HepG2 (cell line): ENCODE measurements around the gene DAD1.

Source experiments
- BCL3 ChIP-seq: sonication (generic); formaldehyde crosslinking; IDR thresholded peaks from 2 replicates; pipeline ENCODE4 v1.5.1; 2020; ENCODE audit warnings: mild to moderate bottlenecking, missing genetic modification reagents, moderate library complexity
- BHLHE40 ChIP-seq: IDR thresholded peaks from 2 replicates; pipeline ENCODE4 v1.6.1; 2011; ENCODE audit warnings: low read length, improper control_type of control experiment
- CTCF ChIP-seq: sonication (generic); formaldehyde crosslinking; IDR thresholded peaks from 2 replicates; pipeline ENCODE4 v1.5.0; 2020; ENCODE audit warnings: mild to moderate bottlenecking, missing genetic modification reagents, moderate library complexity
- FOXA1 ChIP-seq, 2 experiments: fragments of 450-650 bp in 1 of 2; sonication (generic) in 1 of 2; formaldehyde crosslinking in 1 of 2; IDR thresholded peaks; 2 replicates each; pipeline versions ENCODE4 v1.4.0 to v1.6.1; 2016 to 2020; ENCODE audit warnings: missing genetic modification reagents in 1 of 2
- MED1 ChIP-seq: sonication (generic); formaldehyde crosslinking; IDR thresholded peaks from 2 replicates; pipeline ENCODE4 v1.4.0; 2020; ENCODE audit warnings: missing genetic modification reagents
- MXD1 ChIP-seq: sonication (generic); formaldehyde crosslinking; IDR thresholded peaks from 2 replicates; pipeline ENCODE4 v1.4.0; 2020; ENCODE audit warnings: mild to moderate bottlenecking, missing genetic modification reagents
- NFKBIZ ChIP-seq: IDR thresholded peaks from 2 replicates; pipeline ENCODE4 v1.6.1; 2018; ENCODE audit warnings: missing genetic modification reagents, missing compliant biosample characterization
- NR2C2 ChIP-seq: sonication (generic); formaldehyde crosslinking; IDR thresholded peaks from 2 replicates; pipeline ENCODE4 v1.4.0; 2020; ENCODE audit warnings: missing genetic modification reagents, mild to moderate bottlenecking, moderate library complexity, borderline replicate concordance
- RAD21 ChIP-seq: fragments of 450-650 bp; formaldehyde crosslinking; IDR thresholded peaks from 2 replicates; pipeline ENCODE4 v1.5.0; 2020; ENCODE audit warnings: mild to moderate bottlenecking
- ZBTB26 ChIP-seq: IDR thresholded peaks from 2 replicates; pipeline ENCODE4 v1.6.1; 2016; ENCODE audit warnings: missing compliant biosample characterization, missing genetic modification reagents, borderline replicate concordance
- ZNF232 ChIP-seq: sonication (generic); formaldehyde crosslinking; IDR thresholded peaks from 2 replicates; pipeline ENCODE4 v1.4.0; 2020; ENCODE audit warnings: missing genetic modification reagents, borderline replicate concordance
- ZNF773 ChIP-seq: sonication (generic); formaldehyde crosslinking; IDR thresholded peaks from 2 replicates; pipeline ENCODE4 v1.4.0; 2020; ENCODE audit warnings: missing genetic modification reagents, borderline replicate concordance
- ZNF775 ChIP-seq: sonication (generic); formaldehyde crosslinking; IDR thresholded peaks from 2 replicates; pipeline ENCODE4 v1.4.0; 2020; ENCODE audit warnings: missing genetic modification reagents, mild to moderate bottlenecking, moderate library complexity, borderline replicate concordance
- ZNF792 ChIP-seq: IDR thresholded peaks from 2 replicates; pipeline ENCODE4 v1.6.1; 2016

- TF ChIP-seq CTCF (CRISPR knock-in tag) (peak; percentile 58), ZNF232 (CRISPR knock-in tag) (0 out of 2 replicates have a peak, but pooled peaks have one; percentile 61), BHLHE40 (no peak), RAD21 (CRISPR knock-in tag) (peak; percentile 7; the same call in 1 of the 2 replicates), NR2C2 (no peak), MED1 (CRISPR knock-in tag) (no peak), MXD1 (CRISPR knock-in tag) (0 out of 2 replicates have a peak, but pooled peaks have one; percentile 42), ZNF775 (CRISPR knock-in tag) (no peak), ZNF792 (CRISPR knock-in tag) (no peak), BCL3 (CRISPR knock-in tag) (no peak), ZBTB26 (0 out of 2 replicates have a peak, but pooled peaks have one; percentile 4), ZNF773 (CRISPR knock-in tag) (0 out of 2 replicates have a peak, but pooled peaks have one; percentile 51), FOXA1 (IDR thresholded peaks at IDR 0.05) (no peak), FOXA1 (CRISPR knock-in tag; IDR thresholded peaks at IDR 0.05) (no peak), NFKBIZ (no peak)
Measured at GRCh38 chr14:22558221-22558913, 30.7 kb downstream of the DAD1 start.
